CD14-positive monocyte (primary cell): ENCODE measurements around the gene RUNX2. TPM values are rescaled to one million over a fixed set of nuclear protein-coding genes. Genes with fewer than 3 reads are reported as not detected.

Experiments used
- DNase-seq, 3 donors: peaks; one replicate each; pipeline ENCODE4 v3.0.0-alpha.2; 2011 to 2022
- H2AFZ ChIP-seq: 2 replicates; pipeline ENCODE4 v1.6.0; 2012; ENCODE audit warnings: mild to moderate bottlenecking, low read depth, low read length, inconsistent platforms; ENCODE audit not compliant: insufficient read depth, poor library complexity, severe bottlenecking
- H3K27ac ChIP-seq, 2 donors: 1 replicate in 1 of 2; 2 replicates in 1 of 2; pipeline ENCODE4 v1.5.1; 2012 to 2013; ENCODE audit warnings: low read length in 2 of 2, control low read depth in 1 of 2, inconsistent platforms in 1 of 2, low read depth in 1 of 2, mild to moderate bottlenecking in 1 of 2
- H3K27me3 ChIP-seq, 2 donors: one replicate each; pipeline versions ENCODE4 v1.6.0 to v1.6.1; 2011 to 2013; ENCODE audit warnings: low read length in 2 of 2; ENCODE audit not compliant: control insufficient read depth in 2 of 2, insufficient read depth in 2 of 2
- H3K36me3 ChIP-seq, 2 donors: replicated peaks in 1 of 2; 1 replicate in 1 of 2; 2 replicates in 1 of 2; pipeline versions ENCODE4 v1.5.1 to v1.6.1; 2012 to 2013; ENCODE audit warnings: low read length in 2 of 2, control low read depth in 1 of 2, inconsistent platforms in 1 of 2, mild to moderate bottlenecking in 1 of 2; ENCODE audit not compliant: insufficient read depth in 2 of 2, control insufficient read depth in 1 of 2
- H3K4me1 ChIP-seq, 2 donors: 1 replicate in 1 of 2; 2 replicates in 1 of 2; pipeline versions ENCODE4 v1.5.1 to v1.6.1; 2012 to 2013; ENCODE audit warnings: low read length in 2 of 2, control low read depth in 1 of 2, inconsistent platforms in 1 of 2, mild to moderate bottlenecking in 1 of 2, moderate library complexity in 1 of 2; ENCODE audit not compliant: insufficient read depth in 2 of 2, control insufficient read depth in 1 of 2
- H3K4me2 ChIP-seq: replicated peaks from 2 replicates; pipeline ENCODE3; 2012; ENCODE audit warnings: low read length, moderate library complexity, mild to moderate bottlenecking; ENCODE audit not compliant: poor library complexity, severe bottlenecking; ENCODE audit errors: extremely low read depth
- H3K4me3 ChIP-seq, 3 experiments: fragments of 200-600 bp in 1 of 3; sonication (generic) in 1 of 3; replicated peaks in 1 of 3; 1 replicate in 2 of 3; 2 replicates in 1 of 3; pipeline ENCODE4 v1.5.1; 2011 to 2013; ENCODE audit warnings: low read length in 3 of 3, mild to moderate bottlenecking in 3 of 3, control low read depth in 2 of 3, low read depth in 2 of 3, inconsistent platforms in 1 of 3, moderate library complexity in 1 of 3
- H3K79me2 ChIP-seq: 2 replicates; pipeline ENCODE4 v1.6.0; 2012; ENCODE audit warnings: mild to moderate bottlenecking, control low read depth, inconsistent platforms, low read length, moderate library complexity; ENCODE audit not compliant: insufficient read depth
- H3K9ac ChIP-seq: 2 replicates; pipeline ENCODE4 v1.6.0; 2017; ENCODE audit warnings: low read length, mild to moderate bottlenecking; ENCODE audit not compliant: insufficient read depth, poor library complexity, severe bottlenecking
- H3K9me3 ChIP-seq, 2 donors: replicated peaks in 1 of 2; 1 replicate in 1 of 2; 2 replicates in 1 of 2; pipeline versions ENCODE4 v1.5.1 to v1.6.1; 2012 to 2013; ENCODE audit warnings: low read length in 2 of 2, control low read depth in 1 of 2; ENCODE audit not compliant: control insufficient read depth in 1 of 2, insufficient read depth in 1 of 2
- H4K20me1 ChIP-seq: 2 replicates; pipeline ENCODE4 v1.6.0; 2012; ENCODE audit warnings: mild to moderate bottlenecking, low read length, control low read depth, moderate library complexity; ENCODE audit not compliant: insufficient read depth
- H3K27ac Mint-ChIP-seq, 7 donors: one replicate each; pipeline ENCODE4 v1.8.0; 2020; ENCODE audit warnings: mild to moderate bottlenecking in 7 of 7, mixed read lengths in 7 of 7, moderate library complexity in 6 of 7, inconsistent platforms in 2 of 7
- H3K27me3 Mint-ChIP-seq, 3 donors: one replicate each; pipeline ENCODE4 v1.8.0; 2021 to 2022; ENCODE audit warnings: low read depth in 3 of 3, mild to moderate bottlenecking in 3 of 3, mixed read lengths in 3 of 3, moderate library complexity in 3 of 3, inconsistent platforms in 1 of 3
- H3K36me3 Mint-ChIP-seq, 2 donors: one replicate each; pipeline ENCODE4 v1.8.0; 2020; ENCODE audit warnings: mixed read lengths in 2 of 2, inconsistent platforms in 1 of 2, mild to moderate bottlenecking in 1 of 2
- H3K4me1 Mint-ChIP-seq: one replicate; pipeline ENCODE4 v1.8.0; 2020; ENCODE audit warnings: mild to moderate bottlenecking, mixed read lengths
- H3K4me3 Mint-ChIP-seq, 2 donors: one replicate each; pipeline ENCODE4 v1.8.0; 2020; ENCODE audit warnings: mild to moderate bottlenecking in 2 of 2, mixed read lengths in 2 of 2, moderate library complexity in 1 of 2
- H3K9me3 Mint-ChIP-seq, 7 donors: one replicate each; pipeline ENCODE4 v1.8.0; 2020 to 2022; ENCODE audit warnings: mixed read lengths in 7 of 7, mild to moderate bottlenecking in 6 of 7, moderate library complexity in 6 of 7, inconsistent platforms in 2 of 7
- WGBS: methylation state at CpG from one replicate; pipeline ENCODE4 v1.1.5; 2013; ENCODE audit warnings: missing lambda C conversion rate; ENCODE audit not compliant: insufficient coverage; 5-methylcytosine and 5-hydroxymethylcytosine counted together
- intact Hi-C, 2 donors: fragments of 100-400 bp; cut with micrococcal nuclease; formaldehyde crosslinking; loops; one replicate each; pipeline versions ENCODE4 v1.15.0 to v1.15.1; 2023
- polyA plus RNA-seq, 3 donors: library from polyadenylated mRNA; depleted of rRNA in 1 of 3; unstranded in 2 of 3; stranded (reverse) in 1 of 3; fragments of 300-500 nt in 2 of 3; fragments of >200 nt in 1 of 3; fragmentation: Illumina TruSeq in 2 of 3; gene quantifications; 1 replicate in 2 of 3; 2 replicates in 1 of 3; pipeline ENCODE4 v1.2.3, GENCODE V29; 2012 to 2021
- TF ChIP-seq, protein P1 (sequence below): fragments of 200-600 bp; IDR thresholded peaks from one replicate; pipeline ENCODE4 v1.8.0; 2022; ENCODE audit warnings: antibody characterized with exemption, mild to moderate bottlenecking

RUNX2 gene
- polyA plus RNA-seq, 3 donors: 1.3 to 5.0 (median 2.5) TPM

DNA sequence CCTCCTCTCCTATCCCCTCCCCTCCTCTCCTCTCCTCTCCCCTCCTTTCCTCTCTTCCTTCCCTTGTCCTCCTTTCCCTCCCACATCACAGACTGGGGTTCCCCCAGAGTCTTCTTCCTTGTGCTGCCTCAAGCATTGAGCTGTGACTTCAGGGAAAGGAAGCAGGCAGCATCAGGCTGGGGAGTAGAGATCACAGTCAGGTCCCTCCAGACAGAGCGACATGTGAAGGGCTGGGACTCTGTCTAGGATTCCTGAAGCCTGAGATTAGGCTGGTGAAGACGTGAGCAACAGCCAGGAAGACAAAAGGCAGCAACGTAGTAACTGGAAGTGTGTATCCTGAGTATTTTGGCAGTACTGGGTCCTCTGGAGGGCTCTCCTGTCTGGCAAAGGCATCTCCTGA, 315.0 kb downstream of the RUNX2 start:
- H3K4me1 Mint-ChIP-seq: peaks cover 10% of the 10 kb centered on the region
- intact Hi-C loops: no loop called here
- H3K27ac Mint-ChIP-seq: peak overlapping the region in 1 of 7 donors; percentile 60
- no peak for DNase-seq
- H3K27me3 ChIP-seq: no peaks in the 10 kb centered on the region
- WGBS: 93% methylated on average over 3 of the region's 3 CpGs
- no peak overlapping the region for H2AFZ ChIP-seq
- no peak overlapping the region for H3K4me3 ChIP-seq
- H3K4me2 ChIP-seq: no peak overlapping the region
- H3K9ac ChIP-seq: no peak overlapping the region
- H3K4me3 Mint-ChIP-seq: no peak overlapping the region
- no peaks in the 10 kb centered on the region for H3K79me2 ChIP-seq
- H3K27me3 Mint-ChIP-seq: peaks cover 0 to 3% (median 1%) of the 10 kb centered on the region in 3 donors
- peaks cover 7 to 9% of the 10 kb centered on the region in 2 donors for H3K4me1 ChIP-seq
- H3K9me3 Mint-ChIP-seq: no peaks in the 10 kb centered on the region
- no peaks in the 10 kb centered on the region for H3K36me3 Mint-ChIP-seq
- no peaks in the 10 kb centered on the region for H3K36me3 ChIP-seq
- TF ChIP-seq, protein P1, sequence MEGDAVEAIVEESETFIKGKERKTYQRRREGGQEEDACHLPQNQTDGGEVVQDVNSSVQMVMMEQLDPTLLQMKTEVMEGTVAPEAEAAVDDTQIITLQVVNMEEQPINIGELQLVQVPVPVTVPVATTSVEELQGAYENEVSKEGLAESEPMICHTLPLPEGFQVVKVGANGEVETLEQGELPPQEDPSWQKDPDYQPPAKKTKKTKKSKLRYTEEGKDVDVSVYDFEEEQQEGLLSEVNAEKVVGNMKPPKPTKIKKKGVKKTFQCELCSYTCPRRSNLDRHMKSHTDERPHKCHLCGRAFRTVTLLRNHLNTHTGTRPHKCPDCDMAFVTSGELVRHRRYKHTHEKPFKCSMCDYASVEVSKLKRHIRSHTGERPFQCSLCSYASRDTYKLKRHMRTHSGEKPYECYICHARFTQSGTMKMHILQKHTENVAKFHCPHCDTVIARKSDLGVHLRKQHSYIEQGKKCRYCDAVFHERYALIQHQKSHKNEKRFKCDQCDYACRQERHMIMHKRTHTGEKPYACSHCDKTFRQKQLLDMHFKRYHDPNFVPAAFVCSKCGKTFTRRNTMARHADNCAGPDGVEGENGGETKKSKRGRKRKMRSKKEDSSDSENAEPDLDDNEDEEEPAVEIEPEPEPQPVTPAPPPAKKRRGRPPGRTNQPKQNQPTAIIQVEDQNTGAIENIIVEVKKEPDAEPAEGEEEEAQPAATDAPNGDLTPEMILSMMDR: no peak
- H3K9me3 ChIP-seq: no peaks in the 10 kb centered on the region
- H3K27ac ChIP-seq: no peak overlapping the region
- no peaks in the 10 kb centered on the region for H4K20me1 ChIP-seq

DNA sequence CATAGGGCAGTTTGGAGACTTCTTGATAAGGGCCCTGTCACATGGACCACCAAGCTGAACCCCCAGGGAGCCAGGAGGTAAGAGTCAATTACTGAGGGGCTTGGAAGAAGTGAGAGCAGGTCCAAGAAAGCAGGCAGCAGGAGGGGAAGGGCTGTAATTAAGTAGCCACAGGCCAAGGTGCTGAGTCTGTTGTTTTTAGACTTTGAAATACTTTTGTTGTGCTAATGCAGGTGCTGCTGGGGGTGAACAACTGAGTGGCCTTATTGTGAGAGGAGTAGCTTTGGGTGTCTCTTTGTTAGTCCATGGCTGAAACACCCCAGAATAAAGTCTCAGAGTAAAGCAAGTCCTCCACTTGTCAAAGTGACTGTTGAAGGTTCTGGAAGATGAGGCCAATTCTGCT, 316.6 kb downstream of the RUNX2 start:
- no peak overlapping the region for H3K4me3 Mint-ChIP-seq
- peaks cover 0 to 2% (median 1%) of the 10 kb centered on the region in 3 donors for H3K27me3 Mint-ChIP-seq
- peak overlapping the region in 1 of 7 donors; percentile 11 for H3K27ac Mint-ChIP-seq
- DNase-seq: no peak
- Histone ChIP-seq H3K4me3 (no peak overlapping the region), H3K27ac (no peak overlapping the region), H3K36me3 (no peaks in the 10 kb centered on the region), H3K4me1 (peaks cover 9 to 11% of the 10 kb centered on the region in 2 donors), H3K79me2 (no peaks in the 10 kb centered on the region), H3K4me2 (no peak overlapping the region), H3K9ac (no peak overlapping the region), H3K27me3 (no peaks in the 10 kb centered on the region), H3K9me3 (no peaks in the 10 kb centered on the region), H4K20me1 (no peaks in the 10 kb centered on the region), H2AFZ (no peak overlapping the region)
- no peaks in the 10 kb centered on the region for H3K9me3 Mint-ChIP-seq
- no peaks in the 10 kb centered on the region for H3K36me3 Mint-ChIP-seq
- TF ChIP-seq, protein P1: no peak
- peaks cover 16% of the 10 kb centered on the region for H3K4me1 Mint-ChIP-seq
- intact Hi-C loops: no loop called here
